SK-N-SH treated with all-trans-retinoic acid at 6 μM for 48 hours (cell line): ENCODE measurements around the gene DAW1.

Experiments used
- ARNTL ChIP-seq: fragments of 450-650 bp; formaldehyde crosslinking; IDR thresholded peaks from 2 replicates; pipeline ENCODE4 v1.5.0; 2020; ENCODE audit warnings: low read depth, mild to moderate bottlenecking, moderate library complexity, borderline replicate concordance
- CREB5 ChIP-seq: fragments of 250-450 bp; sonication (Bioruptor Pico); IDR thresholded peaks from 2 replicates; pipeline ENCODE4 v1.5.1; 2020; ENCODE audit warnings: low read depth, mild to moderate bottlenecking, moderate library complexity
- ESRRG ChIP-seq: fragments of 250-450 bp; sonication (Bioruptor Pico); IDR thresholded peaks from 2 replicates; pipeline ENCODE4 v1.6.1; 2021; ENCODE audit warnings: mild to moderate bottlenecking
- GLIS3 ChIP-seq: fragments of 250-450 bp; sonication (Bioruptor Pico); IDR thresholded peaks from 2 replicates; pipeline ENCODE4 v1.5.0; 2020; ENCODE audit warnings: mild to moderate bottlenecking, moderate library complexity
- ISL1 ChIP-seq: fragments of 250-450 bp; sonication (Bioruptor Pico); IDR thresholded peaks from 2 replicates; pipeline ENCODE4 v2.1.2; 2022; ENCODE audit warnings: mild to moderate bottlenecking, moderate library complexity
- RARB ChIP-seq: fragments of 250-450 bp; sonication (Bioruptor Pico); IDR thresholded peaks from 2 replicates; pipeline ENCODE4 v1.8.0; 2021; ENCODE audit warnings: mild to moderate bottlenecking, moderate library complexity
- SNAI2 ChIP-seq: fragments of 250-450 bp; sonication (Bioruptor Pico); IDR thresholded peaks from 2 replicates; pipeline ENCODE4 v1.5.0; 2020; ENCODE audit warnings: mild to moderate bottlenecking, moderate library complexity
- TCF4 ChIP-seq: fragments of 250-450 bp; sonication (Bioruptor Pico); IDR thresholded peaks from 2 replicates; pipeline ENCODE4 v1.8.0; 2021; ENCODE audit warnings: mild to moderate bottlenecking, moderate library complexity, borderline replicate concordance
- TOX ChIP-seq: fragments of 250-450 bp; sonication (Bioruptor Pico); IDR thresholded peaks from 2 replicates; pipeline ENCODE4 v1.8.0; 2021; ENCODE audit warnings: mild to moderate bottlenecking, moderate library complexity, borderline replicate concordance
- ZFP30 ChIP-seq: fragments of 450-650 bp; formaldehyde crosslinking; IDR thresholded peaks from 2 replicates; pipeline ENCODE4 v1.5.0; 2022; ENCODE audit warnings: mild to moderate bottlenecking, moderate library complexity
- ZNF70 ChIP-seq: fragments of 450-650 bp; formaldehyde crosslinking; IDR thresholded peaks from 2 replicates; pipeline ENCODE4 v1.5.0; 2020; ENCODE audit warnings: mild to moderate bottlenecking, moderate library complexity
- ZNF8 ChIP-seq: fragments of 450-650 bp; formaldehyde crosslinking; IDR thresholded peaks from 2 replicates; pipeline ENCODE4 v1.5.0; 2020; ENCODE audit warnings: mild to moderate bottlenecking, moderate library complexity
- TF ChIP-seq, protein P1 (sequence below): fragments of 250-450 bp; sonication (Bioruptor Pico); IDR thresholded peaks from 2 replicates; pipeline ENCODE4 v1.8.0; 2020; ENCODE audit warnings: mild to moderate bottlenecking, moderate library complexity, borderline replicate concordance

- TF ChIP-seq, protein P1, sequence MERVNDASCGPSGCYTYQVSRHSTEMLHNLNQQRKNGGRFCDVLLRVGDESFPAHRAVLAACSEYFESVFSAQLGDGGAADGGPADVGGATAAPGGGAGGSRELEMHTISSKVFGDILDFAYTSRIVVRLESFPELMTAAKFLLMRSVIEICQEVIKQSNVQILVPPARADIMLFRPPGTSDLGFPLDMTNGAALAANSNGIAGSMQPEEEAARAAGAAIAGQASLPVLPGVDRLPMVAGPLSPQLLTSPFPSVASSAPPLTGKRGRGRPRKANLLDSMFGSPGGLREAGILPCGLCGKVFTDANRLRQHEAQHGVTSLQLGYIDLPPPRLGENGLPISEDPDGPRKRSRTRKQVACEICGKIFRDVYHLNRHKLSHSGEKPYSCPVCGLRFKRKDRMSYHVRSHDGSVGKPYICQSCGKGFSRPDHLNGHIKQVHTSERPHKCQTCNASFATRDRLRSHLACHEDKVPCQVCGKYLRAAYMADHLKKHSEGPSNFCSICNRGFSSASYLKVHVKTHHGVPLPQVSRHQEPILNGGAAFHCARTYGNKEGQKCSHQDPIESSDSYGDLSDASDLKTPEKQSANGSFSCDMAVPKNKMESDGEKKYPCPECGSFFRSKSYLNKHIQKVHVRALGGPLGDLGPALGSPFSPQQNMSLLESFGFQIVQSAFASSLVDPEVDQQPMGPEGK (CRISPR knock-in tag): no peak
- TF ChIP-seq RARB (CRISPR knock-in tag): no peak
- no peak for TF ChIP-seq ZNF8
- no peak for TF ChIP-seq SNAI2 (CRISPR knock-in tag)
- no peak for TF ChIP-seq ARNTL (CRISPR knock-in tag)
- no peak for TF ChIP-seq CREB5 (CRISPR knock-in tag)
- no peak for TF ChIP-seq ESRRG (CRISPR knock-in tag)
- TF ChIP-seq TOX (CRISPR knock-in tag): no peak
- TF ChIP-seq GLIS3: no peak
- TF ChIP-seq ZNF70 (CRISPR knock-in tag): no peak
- TF ChIP-seq ISL1 (CRISPR knock-in tag): no peak
- TF ChIP-seq ZFP30 (CRISPR knock-in tag): no peak
- TF ChIP-seq TCF4 (CRISPR knock-in tag): no peak
Observed at GRCh38 chr2:227939271-227940027, 68.0 kb downstream of the DAW1 start.
